Activated B cell treated with CpG ODN at 0.5 μM for 24 hours (primary cell): ENCODE results near the gene HBP1. TPM values are rescaled to one million over a fixed set of nuclear protein-coding genes. Genes with fewer than 3 reads are reported as not detected.

Experiments
- ATAC-seq: fragments of 200-7000 bp; cut with Tn5 transposase; one replicate; pipeline ENCODE4 v1.10.0; 2021; ENCODE audit warnings: low read depth, mild to moderate bottlenecking, moderate library complexity
- CTCF ChIA-PET: fragments of 350-600 bp; sonication (Branson Sonifier 250); formaldehyde crosslinking; loops from one replicate; lab custom pipeline; 2021; ENCODE audit warnings: antibody characterized with exemption; lab: Charles Lee
- POLR2A ChIA-PET: fragments of 350-600 bp; sonication (Branson Sonifier 250); formaldehyde crosslinking; loops from one replicate; lab custom pipeline; 2021; ENCODE audit warnings: antibody characterized with exemption; lab: Charles Lee
- DNase-seq: peaks from one replicate; pipeline ENCODE4 v3.0.0; 2022
- H3K27ac Mint-ChIP-seq: one replicate; pipeline ENCODE4 v1.8.0; 2020; ENCODE audit warnings: mixed read lengths
- H3K27me3 Mint-ChIP-seq: one replicate; pipeline ENCODE4 v1.8.0; 2021; ENCODE audit warnings: mixed read lengths
- H3K36me3 Mint-ChIP-seq: one replicate; pipeline ENCODE4 v1.8.0; 2021; ENCODE audit warnings: low read depth, mixed read lengths
- H3K4me1 Mint-ChIP-seq: one replicate; pipeline ENCODE4 v1.8.0; 2021; ENCODE audit warnings: mixed read lengths
- H3K4me3 Mint-ChIP-seq: one replicate; pipeline ENCODE4 v1.8.0; 2020; ENCODE audit warnings: mild to moderate bottlenecking, mixed read lengths
- H3K9me3 Mint-ChIP-seq: one replicate; pipeline ENCODE4 v1.8.0; 2020; ENCODE audit warnings: mixed read lengths
- CTCF ChIP-seq: fragments of 200-600 bp; IDR thresholded peaks from one replicate; pipeline ENCODE4 v1.8.0; 2022; ENCODE audit warnings: antibody characterized with exemption, mild to moderate bottlenecking
- intact Hi-C: fragments of 100-400 bp; cut with micrococcal nuclease; formaldehyde crosslinking; loops from one replicate; pipeline ENCODE4 v1.15.1; 2024
- total RNA-seq: library from RNA; stranded (reverse); gene quantifications from 2 replicates; pipeline ENCODE4 v1.2.3, GENCODE V29; 2022

HBP1 gene
- total RNA-seq, 1 donor from 2014 or later = 59.9 TPM

- no peak for TF ChIP-seq CTCF
- H3K36me3 Mint-ChIP-seq = peaks cover 60% of the 10 kb centered on the region
- intact Hi-C loops = loop anchor here (1.0 kb wide), 1 partner anchor 10 kb away; no protein-coding TSS in a partner anchor
- CTCF ChIA-PET = interaction anchor here (1.5 kb wide), 1 partner anchor 32 kb away, joined by 4 read pairs; no protein-coding TSS in a partner anchor
- H3K9me3 Mint-ChIP-seq = no peaks in the 10 kb centered on the region
- DNase-seq = no peak
- H3K4me1 Mint-ChIP-seq = peaks cover 33% of the 10 kb centered on the region
- no peaks in the 10 kb centered on the region for H3K27me3 Mint-ChIP-seq
- H3K4me3 Mint-ChIP-seq = peak overlapping the region; percentile 33
- ATAC-seq = peak; percentile 84
- POLR2A ChIA-PET = interaction anchor here (3.6 kb wide), 1 partner anchor 11 kb away, joined by 52 read pairs; the partner anchor contains the start of gene HBP1
- peak overlapping the region; percentile 71 for H3K27ac Mint-ChIP-seq
These were observed 11.6 kb downstream of the HBP1 start for GRCh38 chr7:107180378-107180777.

- DNase-seq = no peak
- CTCF ChIA-PET = interaction anchor here (1.5 kb wide), 1 partner anchor 33 kb away, joined by 4 read pairs; no protein-coding TSS in a partner anchor
- Mint-ChIP-seq H3K36me3 (peaks cover 64% of the 10 kb centered on the region), H3K4me3 (no peak overlapping the region), H3K27ac (peak overlapping the region; percentile 71), H3K4me1 (peaks cover 30% of the 10 kb centered on the region), H3K27me3 (no peaks in the 10 kb centered on the region), H3K9me3 (no peaks in the 10 kb centered on the region)
- ATAC-seq = no peak
- POLR2A ChIA-PET = interaction anchor here (3.6 kb wide), 1 partner anchor 12 kb away, joined by 52 read pairs; the partner anchor contains the start of gene HBP1
- TF ChIP-seq CTCF = no peak
- intact Hi-C loops = no loop called here
These were observed 12.4 kb downstream of the HBP1 start for GRCh38 chr7:107181172-107181571.

- POLR2A ChIA-PET = interaction anchor here (0.6 kb wide), 1 partner anchor 60 kb away, joined by 4 read pairs; no protein-coding TSS in a partner anchor
- H3K36me3 Mint-ChIP-seq = peaks cover 86% of the 10 kb centered on the region
- ATAC-seq = no peak
- no peak overlapping the region for H3K4me3 Mint-ChIP-seq
- intact Hi-C loops = no loop called here
- CTCF ChIA-PET = interaction anchor here (0.7 kb wide), 1 partner anchor 393 kb away, joined by 3 read pairs; no protein-coding TSS in a partner anchor
- DNase-seq = no peak
- no peaks in the 10 kb centered on the region for H3K27me3 Mint-ChIP-seq
- H3K27ac Mint-ChIP-seq = no peak overlapping the region
- no peaks in the 10 kb centered on the region for H3K9me3 Mint-ChIP-seq
- no peak for TF ChIP-seq CTCF
- peaks cover 5% of the 10 kb centered on the region for H3K4me1 Mint-ChIP-seq
These were observed 16.9 kb downstream of the HBP1 start for GRCh38 chr7:107185716-107186115.

- no peak overlapping the region for H3K27ac Mint-ChIP-seq
- ATAC-seq (no peak), DNase-seq (no peak)
- no peaks in the 10 kb centered on the region for H3K27me3 Mint-ChIP-seq
- H3K36me3 Mint-ChIP-seq = peaks cover 85% of the 10 kb centered on the region
- H3K4me1 Mint-ChIP-seq = no peaks in the 10 kb centered on the region
- POLR2A ChIA-PET = no interaction called here
- H3K4me3 Mint-ChIP-seq = no peak overlapping the region
- CTCF ChIA-PET = interaction anchor here (0.7 kb wide), 1 partner anchor 394 kb away, joined by 3 read pairs; no protein-coding TSS in a partner anchor
- no peak for TF ChIP-seq CTCF
- H3K9me3 Mint-ChIP-seq = no peaks in the 10 kb centered on the region
- intact Hi-C loops = no loop called here
These were observed 17.4 kb downstream of the HBP1 start for GRCh38 chr7:107186240-107186639.

- intact Hi-C loops = no loop called here
- Mint-ChIP-seq H3K27me3 (no peaks in the 10 kb centered on the region), H3K27ac (no peak overlapping the region), H3K36me3 (peaks cover 86% of the 10 kb centered on the region), H3K9me3 (no peaks in the 10 kb centered on the region), H3K4me3 (no peak overlapping the region), H3K4me1 (no peaks in the 10 kb centered on the region)
- ATAC-seq (no peak), DNase-seq (no peak)
- ChIA-PET CTCF (no interaction called here), POLR2A (no interaction called here)
- TF ChIP-seq CTCF = no peak
These were observed 19.0 kb downstream of the HBP1 start for GRCh38 chr7:107187774-107188173.
